Measurements from ENCODE around the gene PPP2R2C.

DNA sequence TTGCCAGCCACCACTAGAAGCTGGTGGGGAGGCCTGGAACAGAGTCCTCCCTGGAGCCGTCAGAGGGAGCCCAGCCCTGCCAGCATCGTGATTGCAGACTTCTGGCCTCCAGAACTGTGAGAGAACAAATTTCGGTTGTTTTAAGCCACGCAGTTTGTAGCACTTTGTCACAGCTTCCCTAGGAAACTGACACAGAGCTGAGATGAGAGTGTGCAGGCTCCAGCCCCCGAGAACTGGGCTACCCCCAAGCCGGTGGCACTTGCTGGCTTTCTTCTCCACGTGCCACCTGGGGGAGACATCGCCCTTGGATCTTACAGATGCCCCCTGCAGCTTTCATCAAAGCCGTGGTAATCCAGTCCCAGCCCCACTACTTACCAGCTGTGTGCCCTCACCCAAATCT is 83.7 kb downstream of the PPP2R2C start:
- TF ChIP-seq JUND (IDR thresholded peaks at IDR 0.05; ENCODE audit: borderline replicate concordance, low read depth, low read length) (no peak), JUND (tag; IDR thresholded peaks at IDR 0.05; ENCODE audit: borderline replicate concordance, low read depth, low read length) (no peak), CTCF (IDR thresholded peaks at IDR 0.05 in 2 of 3, conservative IDR thresholded peaks at IDR 0.05 in 1 of 3; ENCODE audit: insufficient read depth in 2 of 3, low read depth in 1 of 3, low read length in 3 of 3) (no peak), GTF2F1 (IDR thresholded peaks at IDR 0.05; ENCODE audit: low read depth, low read length) (no peak), CEBPB (tag; IDR thresholded peaks at IDR 0.05) (no peak)
- TF ChIP-seq, protein P1, sequence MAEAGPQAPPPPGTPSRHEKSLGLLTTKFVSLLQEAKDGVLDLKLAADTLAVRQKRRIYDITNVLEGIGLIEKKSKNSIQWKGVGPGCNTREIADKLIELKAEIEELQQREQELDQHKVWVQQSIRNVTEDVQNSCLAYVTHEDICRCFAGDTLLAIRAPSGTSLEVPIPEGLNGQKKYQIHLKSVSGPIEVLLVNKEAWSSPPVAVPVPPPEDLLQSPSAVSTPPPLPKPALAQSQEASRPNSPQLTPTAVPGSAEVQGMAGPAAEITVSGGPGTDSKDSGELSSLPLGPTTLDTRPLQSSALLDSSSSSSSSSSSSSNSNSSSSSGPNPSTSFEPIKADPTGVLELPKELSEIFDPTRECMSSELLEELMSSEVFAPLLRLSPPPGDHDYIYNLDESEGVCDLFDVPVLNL (CRISPR knock-in tag; IDR thresholded peaks at IDR 0.05; ENCODE audit: low read depth): no peak
